OCI-LY1 (cell line): ENCODE results near the gene MBNL2.

Experiments used
- H2AFZ ChIP-seq: fragments of 200-600 bp; sonication (generic), shearing (Covaris generic); 2 replicates; pipeline ENCODE4 v1.6.0; 2014; ENCODE audit warnings: antibody characterized with exemption, mild to moderate bottlenecking, low read length
- H3F3A ChIP-seq: fragments of 200-600 bp; sonication (generic), shearing (Covaris generic); 2 replicates; pipeline ENCODE4 v1.6.0; 2014; ENCODE audit warnings: mild to moderate bottlenecking, antibody characterized with exemption, low read length, moderate library complexity; ENCODE audit not compliant: insufficient read depth
- H3K27ac ChIP-seq: fragments of 200-600 bp; sonication (generic); 2 replicates; pipeline ENCODE4 v1.5.1; 2014; ENCODE audit warnings: low read length, mixed run types, mild to moderate bottlenecking, low read depth; ENCODE audit not compliant: poor library complexity, severe bottlenecking
- H3K27me3 ChIP-seq: fragments of 200-600 bp; sonication (generic); 2 replicates; pipeline ENCODE4 v1.6.0; 2014; ENCODE audit warnings: antibody characterized with exemption, mild to moderate bottlenecking, low read length, moderate library complexity; ENCODE audit not compliant: insufficient read depth
- H3K36me3 ChIP-seq: fragments of 200-600 bp; sonication (generic); 2 replicates; pipeline ENCODE4 v1.6.1; 2014; ENCODE audit warnings: mild to moderate bottlenecking, antibody characterized with exemption, low read length, moderate library complexity, mixed read lengths; ENCODE audit not compliant: insufficient read depth
- H3K4me1 ChIP-seq: fragments of 200-600 bp; sonication (generic); 2 replicates; pipeline ENCODE4 v1.5.1; 2014; ENCODE audit warnings: mild to moderate bottlenecking, low read length, moderate library complexity; ENCODE audit not compliant: insufficient read depth, severe bottlenecking
- H3K4me2 ChIP-seq: fragments of 200-600 bp; sonication (generic), shearing (Covaris generic); 2 replicates; pipeline ENCODE4 v1.6.1; 2014; ENCODE audit warnings: low read length
- H3K4me3 ChIP-seq: fragments of 200-600 bp; sonication (generic); 2 replicates; pipeline ENCODE4 v1.5.1; 2014; ENCODE audit warnings: low read length, low read depth, mild to moderate bottlenecking, mixed read lengths; ENCODE audit not compliant: poor library complexity, severe bottlenecking
- H3K79me2 ChIP-seq: fragments of 200-600 bp; shearing (Covaris generic); 2 replicates; pipeline ENCODE4 v1.6.1; 2016; ENCODE audit warnings: mixed run types, low read length, mixed read lengths; ENCODE audit not compliant: insufficient read depth
- H3K9ac ChIP-seq: fragments of 200-600 bp; sonication (generic), shearing (Covaris generic); 2 replicates; pipeline ENCODE4 v1.6.1; 2014; ENCODE audit warnings: mild to moderate bottlenecking, low read length, mixed read lengths
- H3K9me2 ChIP-seq: fragments of 200-600 bp; sonication (generic), shearing (Covaris generic); 2 replicates; pipeline ENCODE4 v1.6.1; 2014; ENCODE audit warnings: low read depth, mild to moderate bottlenecking, low read length, mixed read lengths
- H3K9me3 ChIP-seq: fragments of 200-600 bp; shearing (Covaris generic); 2 replicates; pipeline ENCODE4 v1.6.1; 2014; ENCODE audit warnings: low read length, mixed read lengths
- H4K20me1 ChIP-seq: fragments of 200-600 bp; sonication (generic), shearing (Covaris generic); 2 replicates; pipeline ENCODE4 v1.6.0; 2016; ENCODE audit warnings: mild to moderate bottlenecking, low read length; ENCODE audit not compliant: insufficient read depth
- EZH2 ChIP-seq: fragments of 200-600 bp; sonication (generic), shearing (Covaris generic); IDR thresholded peaks from 2 replicates; pipeline ENCODE4 v1.8.0; 2017; ENCODE audit warnings: borderline replicate concordance, mixed run types, mild to moderate bottlenecking, antibody characterized with exemption, low read length, moderate library complexity, mixed read lengths
- TF ChIP-seq, protein P1 (sequence below): fragments of 200-600 bp; sonication (generic), shearing (Covaris generic); IDR thresholded peaks from 2 replicates; pipeline ENCODE4 v1.5.1; 2017; ENCODE audit warnings: mild to moderate bottlenecking, antibody characterized with exemption, low read length, moderate library complexity, mixed read lengths

The MBNL2 gene

DNA sequence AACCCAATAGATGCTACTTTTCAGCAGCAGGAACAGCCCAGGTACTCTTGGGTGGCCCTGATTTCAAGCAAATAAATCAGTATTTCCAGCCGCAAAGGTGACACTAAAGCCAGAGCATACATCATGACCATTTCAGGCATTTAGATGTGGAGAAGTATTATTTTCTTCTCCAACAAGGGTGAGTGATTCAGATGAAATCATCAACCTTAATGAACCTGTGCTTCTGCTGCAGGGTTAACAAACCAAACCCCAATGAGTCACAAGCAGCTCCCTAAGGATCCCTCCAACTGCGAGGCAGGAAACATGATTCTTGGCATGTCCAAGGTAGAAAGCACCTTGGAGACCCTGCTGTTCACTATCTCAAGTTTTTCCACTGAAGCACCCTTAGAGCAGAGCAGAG, 32.7 kb downstream of the MBNL2 start:
- Histone ChIP-seq H2AFZ (no peak overlapping the region), H4K20me1 (no peaks in the 10 kb centered on the region), H3K79me2 (peaks cover 12% of the 10 kb centered on the region), H3K4me1 (no peaks in the 10 kb centered on the region), H3F3A (no peaks in the 10 kb centered on the region), H3K27me3 (no peaks in the 10 kb centered on the region), H3K27ac (no peak overlapping the region), H3K9me2 (no peaks in the 10 kb centered on the region), H3K4me2 (no peak overlapping the region), H3K36me3 (no peaks in the 10 kb centered on the region), H3K9ac (no peak overlapping the region), H3K4me3 (no peak overlapping the region), H3K9me3 (no peaks in the 10 kb centered on the region)
- TF ChIP-seq, protein P1, sequence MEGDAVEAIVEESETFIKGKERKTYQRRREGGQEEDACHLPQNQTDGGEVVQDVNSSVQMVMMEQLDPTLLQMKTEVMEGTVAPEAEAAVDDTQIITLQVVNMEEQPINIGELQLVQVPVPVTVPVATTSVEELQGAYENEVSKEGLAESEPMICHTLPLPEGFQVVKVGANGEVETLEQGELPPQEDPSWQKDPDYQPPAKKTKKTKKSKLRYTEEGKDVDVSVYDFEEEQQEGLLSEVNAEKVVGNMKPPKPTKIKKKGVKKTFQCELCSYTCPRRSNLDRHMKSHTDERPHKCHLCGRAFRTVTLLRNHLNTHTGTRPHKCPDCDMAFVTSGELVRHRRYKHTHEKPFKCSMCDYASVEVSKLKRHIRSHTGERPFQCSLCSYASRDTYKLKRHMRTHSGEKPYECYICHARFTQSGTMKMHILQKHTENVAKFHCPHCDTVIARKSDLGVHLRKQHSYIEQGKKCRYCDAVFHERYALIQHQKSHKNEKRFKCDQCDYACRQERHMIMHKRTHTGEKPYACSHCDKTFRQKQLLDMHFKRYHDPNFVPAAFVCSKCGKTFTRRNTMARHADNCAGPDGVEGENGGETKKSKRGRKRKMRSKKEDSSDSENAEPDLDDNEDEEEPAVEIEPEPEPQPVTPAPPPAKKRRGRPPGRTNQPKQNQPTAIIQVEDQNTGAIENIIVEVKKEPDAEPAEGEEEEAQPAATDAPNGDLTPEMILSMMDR = no peak
- no peak for TF ChIP-seq EZH2

DNA sequence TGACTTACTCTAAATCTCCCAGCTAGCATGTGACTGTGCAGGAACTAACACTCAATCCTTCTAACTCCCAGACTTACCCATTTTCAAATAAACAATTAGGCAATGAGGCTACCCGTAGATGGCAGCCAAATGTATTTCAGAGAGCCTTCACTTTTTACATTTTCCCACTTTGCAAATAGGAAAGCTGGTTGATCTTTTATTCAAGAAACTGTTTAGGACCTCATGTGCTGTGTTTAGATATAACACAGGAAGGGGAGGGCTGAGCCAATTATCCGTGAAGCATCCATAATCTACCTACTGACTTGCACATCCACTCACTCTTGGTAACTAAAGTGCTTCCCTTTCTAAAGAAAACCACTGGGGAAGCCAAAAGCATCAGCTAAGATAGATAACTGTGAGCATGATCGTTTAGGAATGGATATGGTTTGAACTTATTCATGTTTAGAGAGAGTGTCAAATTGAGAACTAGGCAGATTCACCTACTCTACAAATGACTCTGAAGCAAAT, 33.4 kb downstream of the MBNL2 start:
- H3K79me2 ChIP-seq = peaks cover 9% of the 10 kb centered on the region
- no peak overlapping the region for H3K4me2 ChIP-seq
- H3K27ac ChIP-seq = no peak overlapping the region
- no peak overlapping the region for H3K9ac ChIP-seq
- H3K4me3 ChIP-seq = no peak overlapping the region
- H2AFZ ChIP-seq = no peak overlapping the region
- H3K27me3 ChIP-seq = no peaks in the 10 kb centered on the region
- no peaks in the 10 kb centered on the region for H3F3A ChIP-seq
- no peaks in the 10 kb centered on the region for H3K9me3 ChIP-seq
- TF ChIP-seq, protein P1 = no peak
- no peak for TF ChIP-seq EZH2
- H3K9me2 ChIP-seq = no peaks in the 10 kb centered on the region
- H3K4me1 ChIP-seq = no peaks in the 10 kb centered on the region
- H3K36me3 ChIP-seq = no peaks in the 10 kb centered on the region
- no peaks in the 10 kb centered on the region for H4K20me1 ChIP-seq

DNA sequence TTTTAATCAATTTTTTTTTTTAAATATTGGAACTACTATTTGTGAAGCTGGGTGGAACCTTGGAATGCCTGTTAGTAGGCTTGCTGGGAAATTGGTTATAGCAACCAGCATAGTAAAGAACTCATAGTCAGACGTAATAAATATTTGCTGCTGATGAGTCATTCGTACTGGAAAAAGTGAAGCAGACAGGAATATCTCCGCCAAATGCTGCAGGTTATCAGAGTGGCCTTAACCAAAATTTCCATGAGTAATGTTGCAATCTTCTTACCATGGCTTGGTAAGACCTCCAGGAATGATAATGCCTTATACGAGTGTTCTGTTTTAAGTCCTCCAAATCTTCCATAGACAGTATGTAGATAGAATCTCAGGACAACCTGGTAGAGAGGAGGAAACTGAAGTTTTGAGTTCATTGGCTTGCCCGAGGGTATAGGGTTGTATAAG, 34.2 kb downstream of the MBNL2 start:
- TF ChIP-seq EZH2 = no peak
- TF ChIP-seq, protein P1 = no peak
- Histone ChIP-seq H3K4me1 (no peaks in the 10 kb centered on the region), H2AFZ (no peak overlapping the region), H3K27me3 (no peaks in the 10 kb centered on the region), H3K9ac (no peak overlapping the region), H4K20me1 (no peaks in the 10 kb centered on the region), H3K27ac (no peak overlapping the region), H3K36me3 (no peaks in the 10 kb centered on the region), H3K4me2 (no peak overlapping the region), H3K4me3 (no peak overlapping the region), H3K9me3 (no peaks in the 10 kb centered on the region), H3F3A (no peaks in the 10 kb centered on the region), H3K9me2 (no peaks in the 10 kb centered on the region), H3K79me2 (peaks cover 1% of the 10 kb centered on the region; the same call in 1 of the 2 replicates)
